SK-N-SH treated with all-trans-retinoic acid at 6 μM for 48 hours (cell line): Measurements from ENCODE around the gene CEP164.

ENCODE experiments used
- ATAC-seq: fragments of 200-7000 bp; cut with Tn5 transposase; 3 replicates; pipeline ENCODE4 v1.9.1; 2020; ENCODE audit warnings: mild to moderate bottlenecking, moderate library complexity
- ARNTL ChIP-seq: fragments of 450-650 bp; formaldehyde crosslinking; IDR thresholded peaks from 2 replicates; pipeline ENCODE4 v1.5.0; 2020; ENCODE audit warnings: low read depth, mild to moderate bottlenecking, moderate library complexity, borderline replicate concordance
- BACH2 ChIP-seq: fragments of 250-450 bp; sonication (Bioruptor Pico); IDR thresholded peaks from 2 replicates; pipeline ENCODE4 v1.9.0; 2021; ENCODE audit warnings: mild to moderate bottlenecking, borderline replicate concordance
- CREB5 ChIP-seq: fragments of 250-450 bp; sonication (Bioruptor Pico); IDR thresholded peaks from 2 replicates; pipeline ENCODE4 v1.5.1; 2020; ENCODE audit warnings: low read depth, mild to moderate bottlenecking, moderate library complexity
- CSDC2 ChIP-seq: fragments of 250-450 bp; sonication (Bioruptor Pico); IDR thresholded peaks from 2 replicates; pipeline ENCODE4 v1.5.0; 2020; ENCODE audit warnings: mild to moderate bottlenecking, moderate library complexity
- CSRNP3 ChIP-seq: fragments of 250-450 bp; sonication (Bioruptor Pico); IDR thresholded peaks from 2 replicates; pipeline ENCODE4 v1.5.1; 2021; ENCODE audit warnings: mild to moderate bottlenecking, moderate library complexity
- ESRRG ChIP-seq: fragments of 250-450 bp; sonication (Bioruptor Pico); IDR thresholded peaks from 2 replicates; pipeline ENCODE4 v1.6.1; 2021; ENCODE audit warnings: mild to moderate bottlenecking
- GLIS3 ChIP-seq: fragments of 250-450 bp; sonication (Bioruptor Pico); IDR thresholded peaks from 2 replicates; pipeline ENCODE4 v1.5.0; 2020; ENCODE audit warnings: mild to moderate bottlenecking, moderate library complexity
- ISL1 ChIP-seq: fragments of 250-450 bp; sonication (Bioruptor Pico); IDR thresholded peaks from 2 replicates; pipeline ENCODE4 v2.1.2; 2022; ENCODE audit warnings: mild to moderate bottlenecking, moderate library complexity
- OSR1 ChIP-seq: fragments of 250-450 bp; sonication (Bioruptor Pico); IDR thresholded peaks from 2 replicates; pipeline ENCODE4 v1.8.0; 2022; ENCODE audit warnings: moderate library complexity, mild to moderate bottlenecking, inconsistent platforms
- PATZ1 ChIP-seq: fragments of 250-450 bp; sonication (Bioruptor Pico); IDR thresholded peaks from 2 replicates; pipeline ENCODE4 v1.8.0; 2020; ENCODE audit warnings: mild to moderate bottlenecking, moderate library complexity, borderline replicate concordance
- POU6F1 ChIP-seq: fragments of 250-450 bp; sonication (Bioruptor Pico); IDR thresholded peaks from 2 replicates; pipeline ENCODE4 v1.8.0; 2021; ENCODE audit warnings: low read depth, mild to moderate bottlenecking, moderate library complexity, borderline replicate concordance
- PPARA ChIP-seq: fragments of 250-450 bp; sonication (Bioruptor Pico); IDR thresholded peaks from 2 replicates; pipeline ENCODE4 v1.5.0; 2020; ENCODE audit warnings: mild to moderate bottlenecking, borderline replicate concordance
- RARB ChIP-seq: fragments of 250-450 bp; sonication (Bioruptor Pico); IDR thresholded peaks from 2 replicates; pipeline ENCODE4 v1.8.0; 2021; ENCODE audit warnings: mild to moderate bottlenecking, moderate library complexity
- TCF4 ChIP-seq: fragments of 250-450 bp; sonication (Bioruptor Pico); IDR thresholded peaks from 2 replicates; pipeline ENCODE4 v1.8.0; 2021; ENCODE audit warnings: mild to moderate bottlenecking, moderate library complexity, borderline replicate concordance
- TOX ChIP-seq: fragments of 250-450 bp; sonication (Bioruptor Pico); IDR thresholded peaks from 2 replicates; pipeline ENCODE4 v1.8.0; 2021; ENCODE audit warnings: mild to moderate bottlenecking, moderate library complexity, borderline replicate concordance
- ZC3H10 ChIP-seq: fragments of 250-450 bp; sonication (Bioruptor Pico); IDR thresholded peaks from 2 replicates; pipeline ENCODE4 v1.5.1; 2021; ENCODE audit warnings: mild to moderate bottlenecking, moderate library complexity
- ZNF565 ChIP-seq: fragments of 450-650 bp; formaldehyde crosslinking; conservative IDR thresholded peaks from 2 replicates; pipeline ENCODE4 v1.5.0; 2020; ENCODE audit warnings: low read depth, mild to moderate bottlenecking, moderate library complexity
- ZNF70 ChIP-seq: fragments of 450-650 bp; formaldehyde crosslinking; IDR thresholded peaks from 2 replicates; pipeline ENCODE4 v1.5.0; 2020; ENCODE audit warnings: mild to moderate bottlenecking, moderate library complexity
- ZNF8 ChIP-seq: fragments of 450-650 bp; formaldehyde crosslinking; IDR thresholded peaks from 2 replicates; pipeline ENCODE4 v1.5.0; 2020; ENCODE audit warnings: mild to moderate bottlenecking, moderate library complexity

The CEP164 gene

GRCh38 chr11:117428186-117428855 is 100.7 kb downstream of the CEP164 start:
- TF ChIP-seq BACH2 (CRISPR knock-in tag), result no peak
- TF ChIP-seq TCF4 (CRISPR knock-in tag), result no peak
- no peak for TF ChIP-seq ZNF565
- TF ChIP-seq PATZ1, result no peak
- TF ChIP-seq, all 23 proteins: peak for 0
- no peak for ATAC-seq

- ATAC-seq, result no peak
- no peak for TF ChIP-seq CSRNP3 (CRISPR knock-in tag)
- no peak for TF ChIP-seq CREB5
- TF ChIP-seq BACH2 (CRISPR knock-in tag), result no peak
- no peak for TF ChIP-seq GLIS3 (CRISPR knock-in tag)
- TF ChIP-seq PPARA, result no peak
- TF ChIP-seq ZC3H10, result no peak
- no peak for TF ChIP-seq OSR1 (CRISPR knock-in tag)
- no peak for TF ChIP-seq TOX
- TF ChIP-seq ZNF565, result no peak
- no peak for TF ChIP-seq CSDC2 (CRISPR knock-in tag)
- no peak for TF ChIP-seq ZNF8 (CRISPR knock-in tag)
- no peak for TF ChIP-seq ISL1 (CRISPR knock-in tag)
- TF ChIP-seq PATZ1, result no peak
- no peak for TF ChIP-seq ESRRG (CRISPR knock-in tag)
- no peak for TF ChIP-seq ARNTL (CRISPR knock-in tag)
- no peak for TF ChIP-seq TCF4 (CRISPR knock-in tag)
- no peak for TF ChIP-seq RARB (CRISPR knock-in tag)
- no peak for TF ChIP-seq POU6F1 (CRISPR knock-in tag)
Measured at GRCh38 chr11:117428856-117429229, 101.2 kb downstream of the CEP164 start.

GRCh38 chr11:117430293-117430955 is 102.8 kb downstream of the CEP164 start:
- no peak for TF ChIP-seq ZNF70 (CRISPR knock-in tag)
- ATAC-seq, result no peak

GRCh38 chr11:117431436-117431835 is 103.8 kb downstream of the CEP164 start:
- no peak for ATAC-seq
- TF ChIP-seq CSRNP3 (CRISPR knock-in tag) (no peak), ESRRG (CRISPR knock-in tag) (no peak), ZC3H10 (no peak), CSDC2 (CRISPR knock-in tag) (no peak), PPARA (no peak), POU6F1 (CRISPR knock-in tag) (no peak)
